HG03175 (cell line): ENCODE data around the gene ARHGEF19.
A peak's percentile ranks its signal among the peaks of the same experiment; 100 is the strongest.

Experiments
- ATAC-seq: cut with Tn5 transposase; IDR thresholded peaks from one replicate; pipeline ENCODE4 v1.9.1; 2021; ENCODE audit warnings: mild to moderate bottlenecking, moderate library complexity; ENCODE audit not compliant: unreplicated experiment

Gene ARHGEF19

GRCh38 chr1:16244650-16245285 is 32.3 kb upstream of the ARHGEF19 start:
- no peak for ATAC-seq

GRCh38 chr1:16243936-16244649 is 31.6 kb upstream of the ARHGEF19 start:
- ATAC-seq = peak; percentile 47

GRCh38 chr1:16243215-16243610 is 30.8 kb upstream of the ARHGEF19 start:
- ATAC-seq = no peak

GRCh38 chr1:16242556-16243214 is 30.2 kb upstream of the ARHGEF19 start:
- no peak for ATAC-seq

- ATAC-seq = no peak
Observed at GRCh38 chr1:16241221-16241708, 28.8 kb upstream of the ARHGEF19 start.

GRCh38 chr1:16239972-16240491 is 27.6 kb upstream of the ARHGEF19 start:
- no peak for ATAC-seq

- ATAC-seq = no peak
Observed at GRCh38 chr1:16237343-16237830, 24.9 kb upstream of the ARHGEF19 start.

- ATAC-seq = peak; percentile 84
Observed at GRCh38 chr1:16236511-16237342, 24.3 kb upstream of the ARHGEF19 start, which contains the start of gene CPLANE2. Gene CPLANE2, minus strand, starts transcription at chr1:16237183. Its CDS starts 441 bp downstream, at chr1:16236742.

- ATAC-seq = peak; percentile 56
Observed at GRCh38 chr1:16235944-16236510, 23.6 kb upstream of the ARHGEF19 start.

GRCh38 chr1:16235347-16235746 is 22.9 kb upstream of the ARHGEF19 start:
- ATAC-seq = no peak

- ATAC-seq = no peak
Observed at GRCh38 chr1:16233431-16233830, 21.0 kb upstream of the ARHGEF19 start.

- no peak for ATAC-seq
Observed at GRCh38 chr1:16232316-16232710, 19.9 kb upstream of the ARHGEF19 start.

- no peak for ATAC-seq
Observed at GRCh38 chr1:16231331-16232315, 19.2 kb upstream of the ARHGEF19 start.

GRCh38 chr1:16230744-16231143 is 18.3 kb upstream of the ARHGEF19 start:
- no peak for ATAC-seq

GRCh38 chr1:16229976-16230740 is 17.7 kb upstream of the ARHGEF19 start:
- no peak for ATAC-seq

- no peak for ATAC-seq
Observed at GRCh38 chr1:16226490-16227179, 14.2 kb upstream of the ARHGEF19 start.

GRCh38 chr1:16226129-16226489 is 13.7 kb upstream of the ARHGEF19 start:
- ATAC-seq = no peak

- ATAC-seq = no peak
Observed at GRCh38 chr1:16224472-16224871, 12.0 kb upstream of the ARHGEF19 start.
